GM18517 (cell line): ENCODE results near the gene CEACAM19.
A peak's percentile ranks its signal among the peaks of the same experiment; 100 is the strongest.
"Not testable (repeated sequence)": the region's sequence is repeated elsewhere in the genome, so short reads cannot be mapped to it uniquely, and the experiment has no call there.

ENCODE experiments used
- ATAC-seq: cut with Tn5 transposase; IDR thresholded peaks from one replicate; pipeline ENCODE4 v1.9.1; 2021; ENCODE audit warnings: mild to moderate bottlenecking, moderate library complexity; ENCODE audit not compliant: unreplicated experiment

Gene CEACAM19

DNA sequence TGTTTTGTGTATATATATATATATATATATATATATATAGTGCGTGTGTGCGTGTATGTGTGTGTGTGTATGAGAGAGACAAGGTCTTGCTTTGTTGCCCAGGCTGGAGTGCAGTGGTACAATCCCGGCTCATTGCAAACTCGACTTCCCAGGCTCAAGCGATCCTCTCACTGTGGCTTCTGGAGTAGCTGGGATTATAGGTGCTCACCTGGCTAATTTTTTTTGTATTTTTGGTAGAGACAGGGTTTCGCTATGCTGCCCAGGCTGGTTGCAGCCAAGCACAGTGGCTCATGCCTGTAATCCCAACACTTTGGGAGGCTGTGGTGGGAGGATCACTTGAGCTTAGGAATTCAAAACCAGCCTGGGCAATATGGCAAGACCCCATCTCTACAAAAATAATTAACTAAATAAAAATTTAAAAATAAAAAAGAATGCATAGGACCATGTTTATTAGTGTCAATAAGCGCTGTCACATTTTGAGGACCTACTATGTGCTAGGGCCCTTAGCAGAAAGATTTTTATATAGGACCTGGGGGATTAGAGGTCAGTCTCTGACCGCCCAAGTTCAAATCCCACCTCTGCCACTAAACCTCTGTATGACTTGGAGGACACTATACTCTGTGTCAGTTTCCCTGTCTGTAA, 25.8 kb upstream of the CEACAM19 start:
- no peak for ATAC-seq

DNA sequence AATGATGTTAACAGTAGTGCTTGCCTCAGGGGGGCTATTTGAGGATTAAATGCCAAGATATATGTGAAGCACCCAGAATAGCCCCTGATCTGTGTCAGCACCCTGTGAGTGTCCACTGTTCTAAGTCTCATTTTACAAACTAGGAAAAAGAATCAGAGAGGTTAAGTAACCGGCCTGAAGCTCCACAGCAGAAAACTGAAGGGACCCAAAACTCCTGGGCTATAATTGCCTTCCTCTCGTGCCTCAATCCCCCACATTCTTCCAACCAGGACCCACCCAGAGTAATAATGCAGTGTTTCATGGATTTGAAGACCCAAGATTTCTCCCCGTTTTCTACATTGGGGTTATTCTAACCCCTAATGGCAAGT, 25.2 kb upstream of the CEACAM19 start:
- no peak for ATAC-seq

DNA sequence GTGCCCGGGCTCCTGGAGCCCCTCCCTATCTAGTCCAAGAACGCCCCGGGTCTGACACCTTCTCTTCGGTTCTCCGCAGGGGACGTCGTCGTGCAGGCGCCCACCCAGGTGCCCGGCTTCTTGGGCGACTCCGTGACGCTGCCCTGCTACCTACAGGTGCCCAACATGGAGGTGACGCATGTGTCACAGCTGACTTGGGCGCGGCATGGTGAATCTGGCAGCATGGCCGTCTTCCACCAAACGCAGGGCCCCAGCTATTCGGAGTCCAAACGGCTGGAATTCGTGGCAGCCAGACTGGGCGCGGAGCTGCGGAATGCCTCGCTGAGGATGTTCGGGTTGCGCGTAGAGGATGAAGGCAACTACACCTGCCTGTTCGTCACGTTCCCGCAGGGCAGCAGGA, 24.1 kb upstream of the CEACAM19 start:
- ATAC-seq: no peak

DNA sequence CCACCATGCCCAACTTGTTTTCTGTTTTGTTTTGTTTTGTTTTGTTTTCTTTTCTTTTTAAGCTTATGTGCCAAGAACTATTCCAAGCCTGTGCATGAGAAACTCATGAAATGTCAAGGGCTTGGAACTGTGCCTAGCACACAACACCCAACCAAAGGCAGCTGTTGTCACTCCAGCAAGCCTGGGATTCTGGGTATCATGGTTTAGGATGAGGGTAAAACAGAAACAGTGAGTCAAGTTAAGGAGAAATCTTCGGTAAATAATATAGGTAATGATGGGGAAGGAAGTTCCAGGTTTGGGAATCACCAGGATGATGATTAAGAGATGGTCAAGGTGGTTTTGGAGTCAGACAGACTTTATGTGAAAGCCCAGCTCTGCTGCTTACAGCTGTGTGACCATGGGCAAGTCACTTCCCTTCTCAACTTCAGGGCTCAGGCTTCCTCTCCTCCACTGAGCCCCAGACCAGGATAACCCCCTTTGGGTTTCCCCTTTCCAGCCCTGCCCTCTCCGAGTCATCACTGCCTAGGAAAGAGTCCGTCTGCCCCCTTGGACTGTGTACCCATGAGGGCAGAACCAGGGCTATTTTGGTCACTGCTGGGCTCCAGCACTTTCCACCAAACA, 22.5 kb upstream of the CEACAM19 start:
- no peak for ATAC-seq

DNA sequence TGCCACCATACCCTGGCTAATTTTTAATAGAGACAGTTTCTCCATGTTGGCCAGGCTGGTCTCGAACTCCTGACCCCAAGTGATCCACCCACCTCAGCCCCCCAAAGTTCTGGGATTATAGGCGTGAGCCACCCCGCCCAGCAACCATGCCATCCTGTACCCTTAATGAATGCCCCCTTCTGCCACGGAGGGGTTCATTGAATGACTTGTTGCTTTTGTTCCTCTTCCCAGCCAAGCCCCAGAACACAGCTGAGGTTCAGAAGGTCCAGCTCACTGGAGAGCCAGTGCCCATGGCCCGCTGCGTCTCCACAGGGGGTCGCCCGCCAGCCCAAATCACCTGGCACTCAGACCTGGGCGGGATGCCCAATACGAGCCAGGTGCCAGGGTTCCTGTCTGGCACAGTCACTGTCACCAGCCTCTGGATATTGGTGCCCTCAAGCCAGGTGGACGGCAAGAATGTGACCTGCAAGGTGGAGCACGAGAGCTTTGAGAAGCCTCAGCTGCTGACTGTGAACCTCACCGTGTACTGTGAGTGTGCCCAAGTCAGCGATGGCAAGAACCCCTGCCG, 21.6 kb upstream of the CEACAM19 start:
- ATAC-seq: no peak

DNA sequence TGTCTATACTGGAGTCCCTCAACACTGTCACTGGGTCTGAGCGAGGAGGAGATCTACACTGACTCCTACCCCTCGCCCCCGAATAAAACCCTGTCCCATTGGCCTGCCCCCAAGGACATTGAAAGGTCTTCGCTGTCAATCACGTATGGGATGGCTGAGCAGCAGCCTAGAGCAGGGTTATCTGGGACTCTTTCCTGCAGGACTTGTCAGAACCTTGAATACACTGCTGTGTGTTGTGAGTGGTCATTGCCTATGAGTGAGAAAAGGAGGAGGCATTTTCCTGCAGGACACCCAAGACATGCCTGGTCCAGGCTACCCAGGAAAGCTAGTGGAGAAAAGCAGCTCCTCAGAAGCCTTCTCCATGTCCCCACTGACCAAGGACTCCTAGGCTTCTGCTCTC, 17.9 kb upstream of the CEACAM19 start:
- ATAC-seq: no peak

DNA sequence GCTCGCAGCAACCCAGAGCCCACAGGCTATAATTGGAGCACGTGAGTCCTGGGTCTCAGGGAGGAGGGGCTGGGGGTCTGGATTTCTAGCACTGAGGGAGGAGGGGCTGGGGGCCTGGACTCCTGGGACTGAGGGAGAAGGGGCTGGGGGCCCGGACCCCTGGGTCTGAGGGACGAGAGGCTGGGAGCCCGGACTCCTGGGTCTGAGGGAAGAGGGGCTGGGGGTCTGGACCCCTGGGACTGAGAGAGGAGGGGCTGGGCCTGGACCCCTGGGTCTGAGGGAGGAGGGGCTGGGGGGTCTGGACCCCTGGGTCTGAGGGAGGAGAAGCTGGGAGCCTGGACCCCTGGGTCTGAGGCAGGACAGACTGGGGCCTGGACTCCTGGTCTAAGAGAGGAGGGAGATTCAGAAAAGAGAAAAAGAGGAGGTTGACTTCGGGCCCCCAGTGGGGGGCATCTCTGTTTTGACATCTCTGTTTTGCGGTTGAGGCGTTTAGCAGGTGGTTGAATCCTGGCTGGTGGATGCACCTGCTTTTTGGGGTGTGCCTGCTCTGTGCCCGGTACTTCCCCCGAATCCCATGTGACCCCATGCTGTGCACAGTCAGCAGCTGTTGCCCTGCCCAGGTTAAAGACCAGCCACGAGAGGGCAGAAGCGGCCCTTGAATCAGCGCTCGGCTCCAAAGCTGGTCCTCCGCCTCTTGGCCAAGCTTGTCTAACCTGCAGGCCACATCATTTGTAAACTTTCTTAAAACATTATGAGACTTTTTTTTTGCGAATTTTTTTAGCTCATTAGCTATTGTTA, 17.1 kb upstream of the CEACAM19 start:
- peak; percentile 65 for ATAC-seq

DNA sequence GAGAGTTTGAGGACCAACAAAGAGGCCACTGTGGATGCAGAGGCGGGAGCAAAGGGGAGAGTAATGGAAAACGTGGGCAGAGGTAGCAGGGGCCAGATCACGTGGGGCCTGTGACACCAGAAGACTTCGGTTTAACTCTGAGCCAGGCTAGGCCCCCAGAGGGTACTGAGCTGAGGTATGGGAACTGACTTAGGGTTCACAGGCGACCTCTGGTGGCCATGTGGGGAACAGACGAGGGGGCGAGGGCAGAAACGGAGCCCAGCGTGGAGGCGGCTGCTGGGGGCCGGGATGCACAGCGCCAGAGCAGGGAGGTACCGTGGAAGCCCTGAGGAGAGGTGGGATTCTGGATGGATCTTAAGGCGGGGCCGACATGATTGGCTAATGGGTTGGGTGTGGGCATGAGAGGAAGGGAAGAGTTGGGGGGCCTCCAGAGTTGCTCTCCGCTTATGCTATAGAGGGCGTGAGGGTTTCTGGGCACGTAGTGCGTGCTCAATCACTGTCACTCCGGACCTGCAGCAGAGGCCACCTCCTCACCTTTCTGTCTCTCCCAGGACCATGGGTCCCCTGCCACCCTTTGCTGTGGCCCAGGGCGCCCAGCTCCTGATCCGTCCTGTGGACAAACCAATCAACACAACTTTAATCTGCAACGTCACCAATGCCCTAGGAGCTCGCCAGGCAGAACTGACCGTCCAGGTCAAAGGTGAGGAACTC, 13.9 kb upstream of the CEACAM19 start:
- ATAC-seq: no peak

DNA sequence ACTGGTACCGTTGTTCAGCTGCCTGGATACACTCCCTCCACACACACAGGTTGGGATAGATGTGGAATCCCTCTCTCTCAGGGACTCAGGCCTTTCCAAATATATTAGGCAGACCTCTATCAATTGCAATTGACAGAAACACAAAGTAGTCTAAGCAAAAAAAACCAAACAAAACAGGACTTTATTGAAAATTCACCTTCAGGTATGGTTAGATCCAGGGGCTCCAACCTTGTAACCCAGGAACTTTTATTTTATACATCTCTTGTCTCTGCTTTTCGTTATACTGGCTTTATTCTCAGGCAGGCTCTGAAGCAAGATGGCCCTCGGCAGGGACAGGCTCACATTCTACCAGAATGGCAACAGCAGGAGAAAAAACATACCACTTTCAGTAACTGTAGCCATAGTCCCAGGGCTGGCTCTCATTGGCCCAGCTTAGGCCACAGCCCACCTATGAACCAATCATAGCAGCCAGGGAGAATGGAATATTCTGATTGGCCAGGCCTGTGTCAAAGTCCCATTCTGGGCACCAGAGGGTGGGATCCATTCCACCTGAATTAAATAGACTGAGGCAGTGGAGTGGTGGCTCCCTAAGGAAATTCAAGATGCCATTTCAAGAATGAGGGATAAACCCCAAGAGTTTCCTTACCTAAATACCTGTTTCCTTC, 13.1 kb upstream of the CEACAM19 start:
- ATAC-seq: no peak

DNA sequence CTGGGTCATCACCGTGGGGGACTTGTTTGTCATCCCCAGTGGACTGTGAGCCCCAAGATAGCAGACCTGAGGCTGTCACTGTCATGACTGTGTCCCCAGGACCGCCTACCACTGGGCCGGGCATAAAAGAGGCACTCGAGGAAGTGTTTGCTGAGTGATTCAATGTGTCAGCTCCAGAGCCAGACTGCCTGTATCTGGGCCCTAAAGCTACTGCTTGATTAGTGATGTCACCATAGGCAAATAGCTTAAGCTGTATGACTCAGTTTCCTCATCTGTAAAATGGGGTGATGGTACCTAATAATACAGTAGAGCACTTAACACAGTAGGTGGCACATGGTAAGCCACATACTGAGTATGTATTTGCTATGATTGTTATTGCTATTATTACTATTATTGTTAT, 11.2 kb upstream of the CEACAM19 start:
- ATAC-seq: no peak

DNA sequence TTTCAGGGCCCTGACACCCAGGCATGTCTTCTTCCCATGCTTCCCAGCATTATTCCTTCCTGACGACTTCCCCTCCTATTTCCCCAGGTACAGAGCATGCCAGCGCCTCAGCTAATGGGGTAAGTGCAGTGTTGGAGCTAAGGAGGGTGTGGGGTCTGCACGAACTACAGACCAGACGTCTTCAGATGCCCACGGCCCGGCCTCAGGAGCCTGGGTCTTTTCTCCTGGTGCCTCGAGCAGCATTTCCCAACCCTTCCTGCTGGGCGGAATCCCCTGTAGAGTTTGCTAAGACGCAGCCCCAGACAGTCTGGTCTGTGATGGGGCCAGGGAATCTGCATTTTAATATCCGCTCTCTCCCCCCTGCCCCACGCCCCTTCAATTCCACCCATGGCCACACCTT, 10.1 kb upstream of the CEACAM19 start:
- ATAC-seq: no peak

DNA sequence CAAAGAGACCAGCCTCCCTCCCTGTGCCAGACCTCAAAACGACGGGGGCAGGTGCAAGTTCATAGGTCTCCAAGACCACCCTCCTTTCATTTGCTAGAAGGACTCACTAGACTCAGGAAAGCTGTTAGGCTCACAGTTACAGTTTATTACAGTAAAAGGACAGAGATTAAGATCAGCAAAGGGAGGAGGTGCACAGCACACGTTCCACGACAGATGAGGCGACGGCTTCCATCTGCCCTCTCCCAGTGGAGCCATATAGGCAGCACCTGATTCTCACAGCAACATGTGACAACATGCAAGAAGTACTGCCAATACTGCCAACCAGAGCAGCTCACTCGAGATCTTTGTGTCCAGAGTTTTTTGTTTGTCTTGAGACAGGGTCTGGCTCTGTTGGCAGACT, 9.4 kb upstream of the CEACAM19 start:
- ATAC-seq: no peak

DNA sequence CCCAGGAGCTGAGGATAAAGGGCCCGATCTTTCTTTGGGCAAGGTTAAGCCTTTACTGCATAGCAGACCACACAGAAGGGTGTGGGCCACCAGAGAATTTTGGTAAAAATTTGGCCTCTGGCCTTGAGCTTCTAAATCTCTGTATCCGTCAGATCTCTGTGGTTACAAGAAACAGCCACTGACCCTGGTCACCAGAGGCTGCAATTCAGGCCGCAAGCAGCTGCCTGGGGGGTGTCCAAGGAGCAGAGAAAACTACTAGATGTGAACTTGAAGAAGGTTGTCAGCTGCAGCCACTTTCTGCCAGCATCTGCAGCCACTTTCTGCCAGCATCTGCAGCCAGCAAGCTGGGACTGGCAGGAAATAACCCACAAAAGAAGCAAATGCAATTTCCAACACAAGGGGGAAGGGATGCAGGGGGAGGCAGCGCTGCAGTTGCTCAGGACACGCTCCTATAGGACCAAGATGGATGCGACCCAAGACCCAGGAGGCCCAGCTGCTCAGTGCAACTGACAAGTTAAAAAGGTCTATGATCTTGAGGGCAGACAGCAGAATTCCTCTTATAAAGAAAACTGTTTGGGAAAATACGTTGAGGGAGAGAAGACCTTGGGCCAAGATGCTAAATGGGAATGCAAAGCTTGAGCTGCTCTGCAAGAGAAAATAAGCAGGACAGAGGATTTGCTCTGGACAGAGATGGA, 8.4 kb upstream of the CEACAM19 start:
- ATAC-seq: no peak

DNA sequence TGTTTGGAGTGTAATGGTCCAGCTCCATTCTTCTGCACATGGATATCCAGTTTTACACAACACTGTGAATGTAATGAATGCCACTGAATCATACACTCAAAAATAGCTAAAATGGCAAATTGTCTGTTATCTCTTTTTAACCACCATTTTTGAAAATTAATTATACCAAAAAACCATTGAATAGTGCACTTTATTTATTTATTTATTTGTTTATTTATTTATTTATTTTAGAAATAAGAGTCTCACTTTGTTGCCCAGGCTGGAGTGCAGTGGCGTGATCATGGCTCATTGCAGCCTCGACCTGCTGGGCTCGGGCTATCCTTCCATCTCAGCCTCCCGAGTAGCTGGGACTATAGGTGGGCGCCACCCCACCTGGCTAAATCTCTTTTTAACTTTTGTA, 7.3 kb upstream of the CEACAM19 start:
- no peak for ATAC-seq

DNA sequence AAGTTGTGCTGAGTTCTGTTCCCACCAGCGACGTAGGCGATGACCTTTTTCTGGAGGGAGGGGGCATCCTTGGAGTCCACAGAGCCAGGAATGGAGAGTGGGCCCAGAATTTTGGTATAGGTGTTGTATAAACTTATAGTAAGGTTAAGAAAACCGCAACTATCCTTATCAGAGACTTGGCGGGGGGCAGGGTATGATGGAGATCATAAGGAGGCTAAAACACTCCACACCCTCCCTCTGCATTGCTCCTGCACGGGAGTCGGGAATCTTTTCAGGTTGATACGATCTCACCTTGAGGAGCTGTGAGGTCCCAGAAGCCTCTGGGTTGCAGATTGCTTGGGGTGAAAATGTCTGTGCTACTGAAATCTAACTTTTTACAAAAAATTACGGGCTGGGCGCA, 6.3 kb upstream of the CEACAM19 start:
- no peak for ATAC-seq

DNA sequence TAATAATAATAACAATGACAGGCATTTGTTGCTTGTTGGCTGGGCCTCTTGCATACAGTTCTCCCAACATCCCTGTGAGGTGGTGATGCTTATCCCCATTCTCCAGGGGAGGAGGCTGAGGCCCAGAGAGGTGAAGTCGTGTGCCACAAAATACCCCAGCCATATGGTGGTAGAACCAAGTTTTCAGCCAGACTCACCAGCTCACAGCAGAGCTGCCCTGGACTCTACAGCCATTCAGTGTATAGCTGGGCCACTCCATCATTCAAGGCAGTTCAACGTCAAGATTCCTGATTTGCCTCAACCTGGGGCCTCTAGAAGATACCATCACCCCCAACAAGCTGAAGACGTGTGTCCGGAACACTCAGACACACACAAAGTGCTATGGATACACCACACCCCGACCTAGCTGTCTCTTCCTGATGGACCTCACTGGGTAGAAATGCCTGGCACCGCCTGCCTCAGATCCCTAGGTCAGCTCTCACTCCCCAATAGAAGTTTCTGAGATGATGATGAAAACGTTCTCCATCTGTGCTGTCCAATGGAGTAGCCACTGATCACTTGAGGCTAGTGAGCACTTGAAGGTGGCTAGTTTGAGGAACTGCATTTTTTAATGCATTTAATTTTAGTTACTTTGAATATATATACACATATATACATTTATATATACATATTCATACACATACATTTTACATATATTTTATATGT, 4.3 kb upstream of the CEACAM19 start:
- ATAC-seq: no peak

DNA sequence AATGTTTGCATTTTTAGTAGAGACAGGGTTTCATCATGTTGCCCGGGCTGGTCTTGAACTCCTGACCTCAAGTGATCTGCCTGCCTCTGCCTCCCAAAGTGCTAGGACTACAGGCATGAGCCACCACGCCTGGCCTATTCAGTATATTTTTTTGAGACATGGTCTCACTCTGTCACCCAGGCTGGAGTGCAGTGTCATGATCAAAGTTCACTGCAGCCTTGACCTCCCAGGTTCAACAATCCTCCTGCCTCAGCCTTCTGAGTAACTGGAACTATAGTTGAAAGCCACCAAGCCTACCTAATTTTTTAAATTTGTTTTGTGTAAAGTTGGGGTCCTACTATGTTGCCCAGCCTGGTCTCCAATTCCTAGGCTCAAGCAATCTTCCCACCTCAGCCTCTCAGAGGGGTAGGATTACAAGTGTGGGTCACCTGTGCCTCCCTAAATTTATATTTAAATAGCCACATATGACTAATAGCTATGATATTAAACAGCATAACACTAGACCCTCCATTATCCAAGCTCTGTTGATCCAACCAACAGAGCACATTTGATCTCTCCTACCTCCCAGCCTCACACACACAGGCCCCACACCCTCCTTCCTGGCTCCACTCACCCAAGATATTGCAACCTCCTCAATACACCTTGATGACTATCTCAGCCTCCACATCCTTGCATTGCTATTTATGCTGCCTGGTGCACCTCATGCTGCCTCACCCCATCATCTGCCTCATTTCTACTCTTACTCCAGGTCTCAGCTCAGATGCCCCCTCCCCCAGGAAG, 2.1 kb upstream of the CEACAM19 start:
- ATAC-seq: no peak

DNA sequence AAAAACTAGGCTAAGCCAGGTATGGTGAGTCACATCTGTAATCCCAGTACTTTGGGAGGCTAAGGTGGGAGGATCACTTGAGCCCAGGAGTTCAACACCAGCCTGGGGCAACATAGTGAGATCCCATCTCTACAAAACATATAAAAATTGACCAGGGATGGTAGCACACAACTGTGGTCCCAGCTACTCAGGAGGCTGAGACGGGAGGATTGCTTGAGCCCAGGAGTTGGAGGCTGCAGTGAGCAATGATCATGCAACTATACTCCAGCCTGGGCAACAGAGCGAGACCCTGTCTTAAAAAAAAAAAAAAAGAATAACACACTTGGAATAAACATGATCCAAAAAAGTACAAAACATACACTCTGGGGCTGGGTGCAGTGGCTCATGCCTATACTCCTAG, 1.3 kb upstream of the CEACAM19 start:
- ATAC-seq: not testable (repeated sequence)

DNA sequence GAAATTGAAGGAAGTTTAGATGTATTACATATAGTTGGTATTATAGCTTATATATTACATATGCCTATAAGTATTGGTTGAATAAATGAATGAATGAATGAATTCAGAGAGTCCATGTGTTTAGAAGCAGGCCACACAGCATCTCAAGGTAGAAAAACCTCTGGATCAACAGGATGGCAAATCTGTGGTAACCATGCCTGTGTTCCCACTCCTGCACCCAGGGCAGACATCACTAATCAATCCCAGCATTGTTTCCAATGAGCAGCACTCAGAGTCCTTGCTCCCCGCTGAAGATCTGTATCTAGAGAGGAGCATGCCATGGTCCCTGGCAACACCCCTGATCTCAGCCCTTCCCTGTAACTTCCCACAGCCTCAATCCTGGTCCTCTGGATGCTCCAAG, 944 bp downstream of the CEACAM19 start:
- ATAC-seq: no peak
